ENCODE results near the gene RNF13.

The RNF13 gene

DNA sequence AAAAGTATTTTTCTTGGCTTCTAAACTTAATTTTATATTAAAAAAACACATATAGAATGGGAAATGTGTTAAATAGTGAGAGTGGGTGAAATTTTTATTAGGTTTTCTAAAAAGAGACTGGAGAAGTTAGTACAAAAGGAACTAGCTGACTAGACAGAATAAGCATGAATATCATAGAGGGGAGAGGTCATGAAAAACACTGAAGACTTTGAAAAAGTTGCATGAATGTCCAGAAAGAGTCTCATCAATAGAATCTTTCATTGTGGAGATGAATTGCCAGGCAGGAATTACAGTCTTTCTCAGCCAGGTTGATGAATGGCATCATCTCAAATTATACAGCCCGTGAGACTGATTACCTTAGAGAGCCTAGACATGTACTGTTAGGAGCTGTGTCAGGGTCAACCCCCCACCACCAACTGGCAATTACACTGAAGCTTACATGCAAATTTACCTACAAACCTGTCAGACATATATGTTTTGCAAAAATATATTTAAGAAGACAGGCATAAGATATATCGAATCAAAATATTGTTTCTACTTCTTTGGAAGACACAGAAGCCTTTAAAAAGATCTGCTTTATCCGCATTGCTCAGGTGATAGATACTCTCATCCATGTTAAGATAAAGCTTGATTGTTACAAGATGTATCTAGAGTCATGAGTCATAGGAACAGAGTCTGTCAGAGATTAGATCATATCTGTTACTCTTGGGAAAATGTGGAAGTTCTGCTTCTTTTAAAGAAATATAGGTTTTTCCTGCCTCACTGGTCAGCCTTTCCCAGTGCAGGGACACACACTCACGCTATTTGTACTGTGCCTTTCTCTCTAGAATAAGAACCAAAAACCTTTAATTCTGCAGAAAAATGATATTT, 192.5 kb downstream of the RNF13 start:
- DNase-seq = no peak

GRCh38 chr3:150006794-150007193, 193.8 kb downstream of the RNF13 start:
- DNase-seq = no peak
